HepG2 (cell line): ENCODE data around the gene RASD1. TPM values are rescaled to one million over a fixed set of nuclear protein-coding genes. Genes with fewer than 3 reads are reported as not detected.
A peak's percentile ranks its signal among the peaks of the same experiment; 100 is the strongest.

Source experiments
- BORCS8-MEF2B ChIP-seq: sonication (generic); formaldehyde crosslinking; IDR thresholded peaks from 2 replicates; pipeline ENCODE4 v1.8.0; 2022; ENCODE audit warnings: mild to moderate bottlenecking, missing genetic modification reagents
- CREM ChIP-seq, 2 experiments: sonication (generic) in 1 of 2; formaldehyde crosslinking in 1 of 2; IDR thresholded peaks; 2 replicates each; pipeline versions ENCODE4 v1.4.0 to v1.6.1; 2016 to 2020; ENCODE audit warnings: antibody characterized with exemption in 1 of 2, mild to moderate bottlenecking in 1 of 2, missing genetic modification reagents in 1 of 2
- ELF4 ChIP-seq: sonication (generic); formaldehyde crosslinking; IDR thresholded peaks from 2 replicates; pipeline ENCODE4 v1.5.0; 2020; ENCODE audit warnings: missing genetic modification reagents, mild to moderate bottlenecking, moderate library complexity, borderline replicate concordance
- FOXK1 ChIP-seq: sonication (generic); formaldehyde crosslinking; IDR thresholded peaks from 2 replicates; pipeline ENCODE4 v1.4.0; 2020; ENCODE audit warnings: low read depth, missing genetic modification reagents, borderline replicate concordance
- HDAC1 ChIP-seq: sonication (generic); formaldehyde crosslinking; IDR thresholded peaks from 2 replicates; pipeline ENCODE4 v1.5.1; 2020; ENCODE audit warnings: mild to moderate bottlenecking, missing genetic modification reagents
- MAFK ChIP-seq, 2 experiments: IDR thresholded peaks in 1 of 2; conservative IDR thresholded peaks in 1 of 2; 2 replicates each; pipeline ENCODE4 v1.6.1; 2011; ENCODE audit warnings: improper control_type of control experiment in 2 of 2, low read length in 2 of 2
- MTA3 ChIP-seq: sonication (generic); formaldehyde crosslinking; IDR thresholded peaks from 2 replicates; pipeline ENCODE4 v1.4.0; 2020; ENCODE audit warnings: missing genetic modification reagents
- MYPOP ChIP-seq: sonication (generic); formaldehyde crosslinking; IDR thresholded peaks from 2 replicates; pipeline ENCODE4 v1.8.1; 2023; ENCODE audit warnings: mild to moderate bottlenecking, moderate library complexity, missing genetic modification reagents
- RBAK ChIP-seq: sonication (generic); formaldehyde crosslinking; IDR thresholded peaks from 2 replicates; pipeline ENCODE4 v1.5.1; 2020; ENCODE audit warnings: mild to moderate bottlenecking, missing genetic modification reagents
- RCOR2 ChIP-seq: IDR thresholded peaks from 2 replicates; pipeline ENCODE4 v1.6.1; 2016; ENCODE audit warnings: missing biosample characterization, missing genetic modification reagents
- SALL1 ChIP-seq: sonication (generic); formaldehyde crosslinking; IDR thresholded peaks from 2 replicates; pipeline ENCODE4 v1.8.0; 2022; ENCODE audit warnings: mild to moderate bottlenecking, missing genetic modification reagents
- SP4 ChIP-seq: sonication (generic); formaldehyde crosslinking; IDR thresholded peaks from 2 replicates; pipeline ENCODE4 v1.8.1; 2023; ENCODE audit warnings: mild to moderate bottlenecking, missing genetic modification reagents
- SP5 ChIP-seq: IDR thresholded peaks from 2 replicates; pipeline ENCODE4 v1.6.1; 2016; ENCODE audit warnings: low read depth, borderline replicate concordance
- TEAD3 ChIP-seq: optimal IDR thresholded peaks from 2 replicates; pipeline ENCODE3; 2016; ENCODE audit warnings: borderline replicate concordance
- YY1 ChIP-seq: IDR thresholded peaks from 2 replicates; pipeline ENCODE4 v1.6.1; 2011; ENCODE audit warnings: low read length, low read depth, moderate library complexity, mild to moderate bottlenecking; ENCODE audit not compliant: insufficient read depth, insufficient replicate concordance
- ZBED4 ChIP-seq: sonication (generic); formaldehyde crosslinking; IDR thresholded peaks from 2 replicates; pipeline ENCODE4 v1.4.0; 2020; ENCODE audit warnings: missing genetic modification reagents, borderline replicate concordance
- ZBTB26 ChIP-seq: IDR thresholded peaks from 2 replicates; pipeline ENCODE4 v1.6.1; 2016; ENCODE audit warnings: missing compliant biosample characterization, missing genetic modification reagents, borderline replicate concordance
- ZC3H4 ChIP-seq: sonication (generic); formaldehyde crosslinking; IDR thresholded peaks from 2 replicates; pipeline ENCODE4 v1.4.0; 2020; ENCODE audit warnings: missing genetic modification reagents, borderline replicate concordance
- ZNF138 ChIP-seq: sonication (generic); formaldehyde crosslinking; IDR thresholded peaks from 2 replicates; pipeline ENCODE4 v1.5.0; 2020; ENCODE audit warnings: mild to moderate bottlenecking, low read depth, missing genetic modification reagents
- ZNF264 ChIP-seq: sonication (generic); formaldehyde crosslinking; IDR thresholded peaks from 2 replicates; pipeline ENCODE4 v1.4.0; 2020; ENCODE audit warnings: missing genetic modification reagents
- ZNF549 ChIP-seq: sonication (generic); formaldehyde crosslinking; IDR thresholded peaks from 2 replicates; pipeline ENCODE4 v1.5.0; 2020; ENCODE audit warnings: missing genetic modification reagents
- ZNF563 ChIP-seq: sonication (generic); formaldehyde crosslinking; IDR thresholded peaks from 2 replicates; pipeline ENCODE4 v1.8.0; 2022; ENCODE audit warnings: mild to moderate bottlenecking, moderate library complexity, missing genetic modification reagents
- ZNF616 ChIP-seq: sonication (generic); formaldehyde crosslinking; IDR thresholded peaks from 2 replicates; pipeline ENCODE4 v1.5.0; 2020; ENCODE audit warnings: low read depth, mild to moderate bottlenecking, missing genetic modification reagents
- ZNF850 ChIP-seq: sonication (generic); formaldehyde crosslinking; conservative IDR thresholded peaks from 2 replicates; pipeline ENCODE4 v1.9.0; 2021; ENCODE audit warnings: mild to moderate bottlenecking, missing genetic modification reagents
- polyA plus RNA-seq, 8 experiments: library from polyadenylated mRNA; depleted of rRNA in 3 of 8; stranded (reverse) in 7 of 8; unstranded in 1 of 8; fragments of >200 nt; fragmentation: Illumina TruSeq in 4 of 8; extraction: Trizol in 4 of 8; gene quantifications; 2 replicates each; pipeline versions ENCODE4 v1.2.1 to v1.2.3, GENCODE V29; 2011 to 2016; ENCODE audit warnings: low read depth in 4 of 8, missing spikeins in 1 of 8, mixed read lengths in 1 of 8; ENCODE audit not compliant: insufficient read depth in 1 of 8
- total RNA-seq, 5 experiments: library from RNA; depleted of rRNA; stranded (reverse); fragments of >200 nt; fragmentation: Illumina TruSeq; extraction: Trizol; gene quantifications; 2 replicates each; pipeline ENCODE4 v1.2.3, GENCODE V29; 2016; ENCODE audit warnings: low read depth in 1 of 5

RASD1 gene
- total and polyA plus RNA-seq, 2 of the 13 experiments (the other 11 are each of a cell fraction or from before 2014, with no cell fraction given): 1.6 to 4.2 TPM

- TF ChIP-seq CREM (IDR thresholded peaks at IDR 0.05) (peak; percentile 89), CREM (CRISPR knock-in tag; IDR thresholded peaks at IDR 0.05) (no peak), BORCS8-MEF2B (peak; percentile 45; the same call in 1 of the 2 replicates), ZBED4 (peak; percentile 54; the same call in 1 of the 2 replicates), YY1 (peak; percentile 22), HDAC1 (peak; percentile 64), MYPOP (peak; percentile 61; the same call in 1 of the 2 replicates), TEAD3 (CRISPR knock-in tag) (peak; percentile 64), ZNF138 (CRISPR knock-in tag) (no peak), ZBTB26 (CRISPR knock-in tag) (peak; percentile 36; the same call in 1 of the 2 replicates), SP4 (CRISPR knock-in tag) (no peak), ELF4 (CRISPR knock-in tag) (no peak), ZNF850 (CRISPR knock-in tag) (no peak), ZNF264 (CRISPR knock-in tag) (no peak), SALL1 (peak; percentile 93), MAFK (conservative IDR thresholded peaks at IDR 0.05 in 1 of 2, IDR thresholded peaks at IDR 0.05 in 1 of 2; ENCODE audit: low read length in 2 of 2) (peak; percentile 91 to 92), ZC3H4 (CRISPR knock-in tag) (no peak), RBAK (CRISPR knock-in tag) (no peak), ZNF563 (CRISPR knock-in tag) (no peak), ZNF549 (CRISPR knock-in tag) (no peak), ZNF616 (CRISPR knock-in tag) (no peak), RCOR2 (CRISPR knock-in tag) (peak; percentile 81), SP5 (CRISPR knock-in tag) (peak; percentile 77), MTA3 (no peak), FOXK1 (peak; percentile 92)
Measured at GRCh38 chr17:17538417-17539391, 42.5 kb upstream of the RASD1 start (continued).
